ENCODE results near the gene DCUN1D1.
A peak's percentile ranks its signal among the peaks of the same experiment; 100 is the strongest.

Gene DCUN1D1

GRCh38 chr3:182935803-182936202 is 44.5 kb downstream of the DCUN1D1 start:
- DNase-seq (ENCODE audit: low spot score), result no peak

- DNase-seq (ENCODE audit: low spot score), result no peak
Measured at GRCh38 chr3:182925944-182926337, 54.4 kb downstream of the DCUN1D1 start.

DNA sequence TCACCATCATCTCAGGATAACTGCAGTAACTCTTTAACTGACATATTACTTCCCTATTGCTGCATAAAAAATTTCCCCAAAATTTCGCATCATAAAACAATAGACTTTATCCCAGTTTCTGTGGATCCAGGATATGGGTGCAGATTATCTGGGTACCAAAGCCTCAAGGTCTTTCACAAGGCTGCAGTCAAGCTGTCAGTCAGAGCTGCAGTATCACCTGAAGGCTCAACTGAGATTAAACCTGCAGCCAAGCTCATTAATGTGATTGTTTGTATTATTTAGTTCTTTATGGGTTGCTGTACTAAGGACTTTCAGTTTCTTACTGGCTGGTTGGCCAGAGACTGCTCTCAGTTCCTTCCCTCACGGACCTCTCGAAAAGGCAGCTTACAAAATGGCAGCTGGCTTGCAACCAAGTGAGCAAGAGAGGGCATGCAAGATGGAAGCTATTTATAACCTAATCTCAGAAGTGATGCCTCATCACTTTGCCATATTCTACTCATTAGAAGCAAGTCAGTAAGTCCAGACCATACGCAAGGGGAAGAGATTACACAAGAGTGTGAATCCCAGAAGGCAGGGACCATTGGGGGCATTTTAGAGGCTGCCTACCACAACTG is 54.9 kb downstream of the DCUN1D1 start:
- no peak for DNase-seq (ENCODE audit: low spot score)

DNA sequence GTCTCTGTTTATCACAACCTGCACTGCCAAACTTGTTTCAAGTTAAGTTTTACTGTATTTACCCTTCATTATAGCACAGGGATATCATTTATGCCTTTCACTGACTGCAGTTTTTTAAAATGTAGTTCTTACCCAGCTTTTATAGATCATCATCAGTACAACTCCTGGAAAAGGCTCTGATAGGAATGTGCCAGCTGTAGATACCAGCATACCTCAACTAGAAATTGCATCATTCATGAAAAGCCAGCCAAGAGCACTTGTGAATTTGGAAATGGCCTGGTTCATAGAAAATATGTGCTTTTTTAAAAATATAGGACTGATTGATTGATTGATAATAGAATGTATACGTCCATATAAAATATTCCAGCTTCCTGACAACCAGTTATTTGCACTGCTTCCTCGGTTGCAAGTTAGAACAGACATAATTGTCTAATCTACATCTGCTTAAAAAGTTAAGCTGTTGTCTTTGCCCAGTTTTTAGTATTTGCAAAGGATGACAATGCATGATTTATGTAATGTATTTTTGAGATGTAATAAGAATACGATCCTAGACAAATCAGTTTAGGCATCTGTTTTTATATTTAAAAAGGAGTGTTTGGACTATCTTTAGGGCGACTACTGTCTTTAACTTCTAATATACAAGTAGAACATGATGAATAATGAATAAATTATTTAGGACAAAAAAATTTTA is 58.5 kb downstream of the DCUN1D1 start:
- no peak for DNase-seq (ENCODE audit: low spot score)

DNA sequence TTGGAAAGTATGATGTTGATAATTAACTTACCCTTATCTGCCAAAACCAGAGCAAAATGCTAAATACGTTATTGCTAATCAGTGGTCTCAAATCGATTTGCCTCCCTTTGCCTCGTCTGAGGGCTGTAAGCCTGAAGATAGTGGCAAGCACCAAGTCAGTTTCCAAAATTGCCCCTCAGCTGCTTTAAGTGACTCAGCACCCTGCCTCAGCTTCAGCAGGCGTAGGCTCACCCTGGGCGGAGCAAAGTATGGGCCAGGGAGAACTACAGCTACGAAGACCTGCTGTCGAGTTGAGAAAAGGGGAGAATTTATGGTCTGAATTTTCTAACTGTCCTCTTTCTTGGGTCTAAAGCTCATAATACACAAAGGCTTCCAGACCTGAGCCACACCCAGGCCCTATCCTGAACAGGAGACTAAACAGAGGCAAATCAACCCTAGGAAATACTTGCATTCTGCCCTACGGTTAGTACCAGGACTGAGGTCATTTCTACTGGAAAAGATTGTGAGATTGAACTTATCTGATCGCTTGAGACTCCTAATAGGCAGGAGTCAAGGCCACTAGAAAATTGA is 59.7 kb downstream of the DCUN1D1 start:
- no peak for DNase-seq (ENCODE audit: low spot score)

DNA sequence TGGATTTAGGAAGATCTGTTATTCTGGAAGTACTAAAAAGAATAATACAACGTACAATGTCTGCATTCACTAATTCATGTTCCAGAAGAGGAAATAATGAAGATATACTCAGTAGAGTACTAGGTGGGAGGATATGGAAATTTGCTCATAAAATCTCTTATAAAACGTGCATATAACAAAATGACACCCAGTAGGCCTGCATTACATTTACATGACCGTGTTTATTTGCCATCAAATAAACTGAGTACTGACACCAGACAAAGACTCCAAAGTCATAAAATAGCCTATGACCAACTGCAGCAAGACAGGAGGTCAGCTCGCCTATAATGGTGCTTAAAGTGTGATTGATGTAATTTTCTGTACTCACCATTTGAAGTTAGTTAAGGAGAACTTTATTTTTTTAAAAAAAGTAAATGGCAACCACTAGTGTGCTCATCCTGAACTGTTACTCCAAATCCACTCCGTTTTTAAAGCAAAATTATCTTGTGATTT is 60.4 kb downstream of the DCUN1D1 start:
- no peak for DNase-seq (ENCODE audit: low spot score)

DNA sequence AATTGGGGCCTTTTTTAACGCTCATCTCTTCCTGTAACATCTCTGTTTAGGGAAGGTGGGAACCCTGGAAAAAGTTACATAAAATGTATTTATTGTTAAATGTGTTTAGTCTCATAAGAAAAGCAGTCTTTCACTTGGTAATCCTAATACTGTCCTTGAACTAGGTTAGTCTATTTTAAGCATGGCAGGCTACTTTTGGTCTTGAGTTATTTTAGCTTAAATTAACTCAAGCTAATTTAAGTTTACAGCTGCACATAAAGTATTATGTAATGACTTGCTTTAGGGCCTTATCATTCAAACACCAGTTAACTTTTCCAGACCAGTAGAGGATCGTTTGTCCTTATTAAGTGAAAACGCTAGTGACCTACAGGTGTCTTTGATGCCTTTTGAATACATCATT is 63.2 kb downstream of the DCUN1D1 start:
- DNase-seq (ENCODE audit: low spot score), result no peak

DNA sequence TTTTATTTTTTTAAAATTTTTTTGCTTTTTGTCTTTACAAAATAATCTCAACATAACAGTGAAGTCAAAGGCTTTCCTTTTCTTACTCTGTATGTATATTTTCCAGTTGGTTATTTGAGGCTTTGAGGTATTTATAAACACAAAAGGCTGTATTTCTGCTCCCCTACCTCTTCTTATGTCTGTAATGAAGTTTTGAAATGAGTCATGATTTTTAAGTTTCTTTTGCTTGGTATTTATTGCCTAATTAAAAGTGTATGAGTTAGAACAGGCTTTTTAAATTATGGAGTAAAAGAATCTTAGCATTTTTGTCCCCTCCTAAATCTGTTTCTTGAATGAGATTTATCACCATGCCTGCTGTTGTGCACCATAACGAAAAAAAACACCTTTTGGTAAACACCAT is 66.0 kb downstream of the DCUN1D1 start:
- DNase-seq (ENCODE audit: low spot score), result no peak

GRCh38 chr3:182913889-182914288 is 66.4 kb downstream of the DCUN1D1 start:
- no peak for DNase-seq (ENCODE audit: low spot score)

DNA sequence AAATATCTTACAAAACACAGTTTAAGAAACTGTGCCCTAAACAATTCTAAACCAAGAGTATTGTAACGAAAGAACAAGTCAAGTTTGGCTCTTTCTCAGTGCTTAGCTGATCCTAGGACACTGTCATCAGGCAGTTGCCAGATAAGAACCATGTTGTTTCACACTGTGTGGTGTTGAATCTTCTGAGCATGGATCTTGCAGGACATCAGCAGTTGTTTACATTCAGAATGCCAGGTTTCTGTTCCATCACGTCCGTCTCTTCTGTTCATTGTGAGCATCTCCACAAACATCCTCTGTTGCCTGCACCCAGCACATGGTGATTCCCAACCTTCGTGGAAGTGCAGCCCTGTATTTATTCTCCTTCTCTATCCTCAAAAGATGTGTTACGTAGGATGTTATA is 67.9 kb downstream of the DCUN1D1 start:
- DNase-seq (ENCODE audit: low spot score), result no peak

- DNase-seq (ENCODE audit: low spot score), result no peak
Measured at GRCh38 chr3:182911782-182912111, 68.6 kb downstream of the DCUN1D1 start.

GRCh38 chr3:182910936-182911781 is 69.2 kb downstream of the DCUN1D1 start:
- DNase-seq (ENCODE audit: low spot score), result no peak

GRCh38 chr3:182909318-182910040 is 70.9 kb downstream of the DCUN1D1 start:
- peak; percentile 16 for DNase-seq (ENCODE audit: low spot score)

GRCh38 chr3:182908471-182908870 is 71.9 kb downstream of the DCUN1D1 start:
- DNase-seq (ENCODE audit: low spot score), result peak; percentile 12

DNA sequence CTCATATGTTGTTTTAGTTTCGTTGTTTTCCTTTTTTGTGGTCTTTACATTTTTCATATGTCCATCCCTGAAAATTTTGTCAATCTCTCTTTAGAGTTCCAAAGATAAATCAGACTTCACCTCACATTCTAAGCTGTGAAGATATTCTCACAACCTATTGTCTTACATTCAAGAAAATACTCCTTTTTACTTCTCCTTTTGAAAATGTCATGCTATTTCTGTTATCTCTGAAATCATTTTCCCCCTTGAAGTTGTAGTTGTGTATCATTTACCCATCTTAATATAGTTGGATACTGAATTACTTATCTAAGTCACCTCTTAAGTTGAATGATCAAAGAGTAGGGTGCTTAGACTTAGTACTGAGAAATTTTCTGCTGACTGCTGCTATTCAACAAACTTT is 74.3 kb downstream of the DCUN1D1 start:
- no peak for DNase-seq (ENCODE audit: low spot score)

GRCh38 chr3:182905623-182906022 is 74.7 kb downstream of the DCUN1D1 start:
- no peak for DNase-seq (ENCODE audit: low spot score)

GRCh38 chr3:182904164-182904563 is 76.2 kb downstream of the DCUN1D1 start:
- DNase-seq (ENCODE audit: low spot score), result no peak

DNA sequence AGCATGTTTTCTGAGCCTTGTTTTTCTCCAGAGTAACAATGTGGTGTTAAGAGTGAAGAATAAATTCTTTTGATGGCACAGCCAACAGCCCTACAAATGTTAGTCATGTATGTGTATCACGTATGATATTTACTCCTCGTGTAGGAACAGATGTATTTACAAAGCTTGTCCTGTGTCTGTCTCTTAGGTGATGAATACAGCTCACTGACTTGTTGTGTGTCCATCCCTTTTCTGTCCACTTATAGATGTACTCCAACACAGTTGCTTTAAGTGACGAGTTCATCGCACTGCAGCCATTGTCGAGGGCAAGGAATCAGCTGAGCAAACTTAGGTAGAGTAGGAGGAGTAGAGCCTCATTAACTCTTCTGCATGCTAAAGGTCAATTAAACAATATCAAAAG is 78.1 kb downstream of the DCUN1D1 start:
- DNase-seq (ENCODE audit: low spot score), result no peak

- no peak for DNase-seq (ENCODE audit: low spot score)
Measured at GRCh38 chr3:182896553-182896952, 83.8 kb downstream of the DCUN1D1 start.

- no peak for DNase-seq (ENCODE audit: low spot score)
Measured at GRCh38 chr3:182895513-182896112, 84.7 kb downstream of the DCUN1D1 start.

DNA sequence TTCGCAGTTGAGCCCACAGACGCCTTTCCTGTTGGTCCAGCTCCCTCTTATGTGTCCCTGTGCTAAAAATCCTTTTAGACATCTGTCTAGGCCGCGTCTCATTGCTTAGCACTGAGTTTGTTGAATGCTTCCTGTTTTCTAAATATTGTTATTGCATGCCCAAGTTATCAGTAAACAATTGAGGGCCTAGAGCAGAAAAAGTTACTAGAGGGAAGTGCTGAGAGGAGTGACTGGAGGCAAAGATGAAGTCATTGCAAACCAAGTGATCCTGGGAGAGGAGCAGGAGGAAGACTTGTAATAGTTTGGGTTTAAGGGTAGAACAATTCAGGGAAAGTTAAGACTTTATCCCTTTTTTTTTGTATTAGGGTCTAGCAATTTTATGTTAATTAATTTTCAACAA is 88.1 kb downstream of the DCUN1D1 start:
- DNase-seq (ENCODE audit: low spot score), result no peak

GRCh38 chr3:182891364-182891763 is 89.0 kb downstream of the DCUN1D1 start:
- no peak for DNase-seq (ENCODE audit: low spot score)

All from hepatic stellate cell (primary cell).